Effector memory CD4-positive, alpha-beta T cell (primary cell): ENCODE data around the gene DBF4B.

ENCODE experiments used
- DNase-seq, 3 donors: peaks; one replicate each; pipeline ENCODE4 v3.0.0-alpha.2; 2020
- H3K27ac ChIP-seq: 2 replicates; pipeline ENCODE4 v1.7.0; 2013; ENCODE audit warnings: mild to moderate bottlenecking, low read length, moderate library complexity; ENCODE audit not compliant: insufficient read depth, poor library complexity, severe bottlenecking
- H3K27me3 ChIP-seq: replicated peaks from 2 replicates; pipeline ENCODE4 v1.7.0; 2013; ENCODE audit warnings: mild to moderate bottlenecking, low read length; ENCODE audit not compliant: insufficient read depth, control insufficient read depth, poor library complexity, severe bottlenecking
- H3K36me3 ChIP-seq: 2 replicates; pipeline ENCODE4 v1.7.0; 2013; ENCODE audit warnings: mild to moderate bottlenecking, low read length, moderate library complexity; ENCODE audit not compliant: control insufficient read depth, insufficient read depth
- H3K4me1 ChIP-seq: 2 replicates; pipeline ENCODE4 v1.7.0; 2013; ENCODE audit warnings: low read length, mild to moderate bottlenecking; ENCODE audit not compliant: control insufficient read depth, insufficient read depth, poor library complexity, severe bottlenecking
- H3K4me3 ChIP-seq: 2 replicates; pipeline ENCODE4 v1.7.0; 2013; ENCODE audit warnings: low read length, low read depth, mild to moderate bottlenecking; ENCODE audit not compliant: insufficient read depth, poor library complexity, severe bottlenecking
- H3K9me3 ChIP-seq: 2 replicates; pipeline ENCODE4 v1.7.0; 2013; ENCODE audit warnings: mild to moderate bottlenecking, low read length, moderate library complexity; ENCODE audit not compliant: control insufficient read depth

DBF4B gene

GRCh38 chr17:44782326-44782850 is 73.9 kb downstream of the DBF4B start:
- no peak overlapping the region for H3K27ac ChIP-seq
- H3K9me3 ChIP-seq: no peaks in the 10 kb centered on the region
- peaks cover 8% of the 10 kb centered on the region for H3K4me1 ChIP-seq
- H3K4me3 ChIP-seq: no peak overlapping the region
- no peak for DNase-seq
- no peaks in the 10 kb centered on the region for H3K27me3 ChIP-seq
- H3K36me3 ChIP-seq: no peaks in the 10 kb centered on the region

DNA sequence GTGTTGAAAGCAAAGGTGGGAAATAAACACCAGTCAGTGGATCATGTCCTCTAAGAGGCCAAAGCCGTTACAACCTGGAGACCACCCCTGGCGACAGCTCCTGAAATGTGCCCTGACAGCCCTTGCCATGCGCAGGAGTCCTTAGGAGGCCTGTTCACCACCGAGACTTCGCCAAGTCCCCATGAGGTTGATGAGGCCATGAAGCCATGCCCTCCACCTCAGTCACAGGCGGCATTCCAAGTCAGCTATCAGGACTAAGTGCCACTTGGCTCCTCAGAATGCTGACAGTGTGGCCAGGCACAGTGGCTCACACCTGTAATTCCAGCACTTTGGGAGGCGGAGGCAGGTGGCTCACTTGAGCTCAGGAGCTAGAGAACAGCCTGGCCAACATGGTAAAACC is 77.5 kb downstream of the DBF4B start:
- H3K9me3 ChIP-seq: no peaks in the 10 kb centered on the region
- H3K27me3 ChIP-seq: no peaks in the 10 kb centered on the region
- no peak overlapping the region for H3K4me3 ChIP-seq
- H3K27ac ChIP-seq: no peak overlapping the region
- no peaks in the 10 kb centered on the region for H3K36me3 ChIP-seq
- H3K4me1 ChIP-seq: no peaks in the 10 kb centered on the region
- DNase-seq: no peak

DNA sequence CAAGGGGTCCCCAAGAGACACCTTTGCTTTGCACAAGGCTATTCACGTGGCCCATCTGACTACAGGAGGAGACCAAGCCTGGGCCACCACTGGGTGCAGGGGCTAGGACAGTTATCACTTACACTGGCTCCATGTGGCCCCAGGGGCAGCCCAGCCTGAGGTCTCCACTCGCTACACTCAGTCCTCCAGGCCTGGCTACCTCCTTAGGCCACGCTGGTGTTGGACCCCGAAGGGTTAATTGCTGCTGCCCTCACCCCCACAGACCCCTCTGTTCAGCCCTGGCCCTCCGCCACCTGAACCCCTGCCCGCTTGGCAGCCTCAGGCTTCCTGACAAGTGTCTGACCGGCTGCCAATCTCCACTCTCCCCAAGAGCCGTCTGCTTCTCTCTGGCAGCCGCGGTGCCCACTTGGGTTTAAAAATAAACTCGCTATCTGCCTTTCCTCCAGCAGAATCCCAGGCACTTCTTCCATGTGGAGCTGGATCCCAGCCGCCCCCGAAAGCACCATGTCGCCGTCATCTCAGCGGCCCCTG is 78.2 kb downstream of the DBF4B start:
- Histone ChIP-seq H3K36me3 (no peaks in the 10 kb centered on the region), H3K4me3 (no peak overlapping the region), H3K27me3 (no peaks in the 10 kb centered on the region), H3K4me1 (no peaks in the 10 kb centered on the region), H3K9me3 (no peaks in the 10 kb centered on the region), H3K27ac (no peak overlapping the region)
- no peak for DNase-seq

- H3K9me3 ChIP-seq: no peaks in the 10 kb centered on the region
- no peaks in the 10 kb centered on the region for H3K36me3 ChIP-seq
- no peak for DNase-seq
- H3K4me1 ChIP-seq: no peaks in the 10 kb centered on the region
- no peak overlapping the region for H3K27ac ChIP-seq
- no peak overlapping the region for H3K4me3 ChIP-seq
- no peaks in the 10 kb centered on the region for H3K27me3 ChIP-seq
These were observed 78.9 kb downstream of the DBF4B start for GRCh38 chr17:44787271-44787940.

DNA sequence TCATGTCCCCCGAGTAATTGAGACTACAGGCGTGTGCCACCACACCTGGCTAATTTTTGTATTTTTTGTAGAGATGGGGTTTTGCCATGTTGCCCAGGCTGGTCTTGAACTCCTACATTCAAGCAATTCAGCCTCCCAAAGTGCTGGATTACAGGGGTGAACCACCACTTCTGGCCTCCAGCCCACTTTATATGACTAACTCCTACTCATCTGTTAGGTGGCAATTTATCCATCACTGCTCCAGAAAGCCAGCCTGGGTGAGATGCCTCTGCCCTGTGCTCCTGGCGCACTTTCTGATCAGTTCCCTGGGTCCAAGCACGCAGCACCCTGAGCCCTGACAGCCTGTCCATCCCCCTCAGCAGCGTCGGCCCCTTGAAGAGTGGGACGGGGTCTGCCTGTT is 79.7 kb downstream of the DBF4B start:
- H3K9me3 ChIP-seq: no peaks in the 10 kb centered on the region
- DNase-seq: no peak
- H3K36me3 ChIP-seq: no peaks in the 10 kb centered on the region
- H3K4me1 ChIP-seq: no peaks in the 10 kb centered on the region
- H3K27me3 ChIP-seq: no peaks in the 10 kb centered on the region
- H3K27ac ChIP-seq: no peak overlapping the region
- no peak overlapping the region for H3K4me3 ChIP-seq

- no peak overlapping the region for H3K4me3 ChIP-seq
- no peaks in the 10 kb centered on the region for H3K27me3 ChIP-seq
- H3K9me3 ChIP-seq: no peaks in the 10 kb centered on the region
- H3K36me3 ChIP-seq: no peaks in the 10 kb centered on the region
- H3K27ac ChIP-seq: no peak overlapping the region
- H3K4me1 ChIP-seq: no peaks in the 10 kb centered on the region
- no peak for DNase-seq
These were observed 83.8 kb downstream of the DBF4B start for GRCh38 chr17:44792276-44792675.

DNA sequence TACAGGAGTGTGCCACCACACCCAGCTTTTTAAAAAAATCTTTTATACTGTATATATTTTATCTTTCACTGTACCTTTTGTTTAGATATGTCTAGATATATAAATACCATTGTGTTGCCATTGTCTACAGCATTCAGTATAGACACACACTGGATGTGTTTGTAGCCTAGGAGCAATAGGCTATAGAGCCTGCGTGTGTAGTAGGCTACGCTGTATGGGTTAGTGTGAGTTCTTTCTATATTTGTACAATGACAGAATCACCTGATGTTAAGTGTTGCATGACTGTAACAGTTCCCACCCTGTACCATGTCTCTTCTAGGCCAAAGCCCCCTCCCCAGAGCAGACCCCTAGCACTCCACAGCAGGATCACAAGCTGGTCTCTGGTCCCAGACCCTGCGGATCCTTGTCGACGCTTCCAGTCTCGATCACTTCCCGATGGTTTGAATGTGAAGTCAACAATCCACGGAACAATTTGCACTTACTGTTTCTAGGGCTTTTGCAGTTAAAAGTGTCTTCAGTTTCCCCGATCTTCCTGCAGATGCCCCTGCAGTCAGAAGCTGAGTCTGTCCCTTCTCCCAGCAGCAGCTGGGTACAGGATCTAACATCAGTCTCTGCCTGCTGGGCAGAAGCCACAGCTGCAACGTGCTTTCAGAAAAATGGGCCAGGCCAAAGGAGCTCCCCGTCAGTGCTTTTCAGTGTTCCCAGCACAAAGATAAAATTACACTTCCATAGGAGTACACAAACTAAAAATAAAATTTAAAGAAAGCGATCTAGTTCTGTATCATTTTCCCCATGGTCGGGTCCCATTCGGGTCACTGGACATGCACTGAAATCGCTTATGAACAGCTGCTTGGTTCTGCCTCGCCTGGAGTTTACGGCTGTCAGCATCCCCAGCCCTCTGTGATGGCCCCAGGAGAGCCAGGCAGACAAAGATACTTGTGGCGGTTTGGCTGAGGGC is 85.7 kb downstream of the DBF4B start:
- Histone ChIP-seq H3K27ac (no peak overlapping the region), H3K4me1 (no peaks in the 10 kb centered on the region), H3K36me3 (no peaks in the 10 kb centered on the region), H3K9me3 (no peaks in the 10 kb centered on the region), H3K4me3 (no peak overlapping the region), H3K27me3 (no peaks in the 10 kb centered on the region)
- no peak for DNase-seq

- no peak for DNase-seq
- Histone ChIP-seq H3K36me3 (no peaks in the 10 kb centered on the region), H3K27ac (no peak overlapping the region), H3K4me3 (no peak overlapping the region), H3K4me1 (no peaks in the 10 kb centered on the region), H3K27me3 (no peaks in the 10 kb centered on the region), H3K9me3 (no peaks in the 10 kb centered on the region)
These were observed 86.5 kb downstream of the DBF4B start for GRCh38 chr17:44794851-44795413.

GRCh38 chr17:44795421-44795820 is 87.0 kb downstream of the DBF4B start:
- H3K4me3 ChIP-seq: no peak overlapping the region

More at GRCh38 chr17:44795421-44795820, 87.0 kb downstream of the DBF4B start:
- no peaks in the 10 kb centered on the region for H3K9me3 ChIP-seq
- H3K36me3 ChIP-seq: no peaks in the 10 kb centered on the region
- no peaks in the 10 kb centered on the region for H3K27me3 ChIP-seq
- no peak overlapping the region for H3K27ac ChIP-seq
- no peaks in the 10 kb centered on the region for H3K4me1 ChIP-seq
- no peak for DNase-seq
